GM19324 (cell line): Measurements from ENCODE around the gene EEF1AKMT3.
"Not testable (repeated sequence)": the region's sequence is repeated elsewhere in the genome, so short reads cannot be mapped to it uniquely, and the experiment has no call there.

ENCODE experiments used
- ATAC-seq: cut with Tn5 transposase; IDR thresholded peaks from one replicate; pipeline ENCODE4 v1.9.1; 2021; ENCODE audit warnings: mild to moderate bottlenecking, moderate library complexity; ENCODE audit not compliant: unreplicated experiment, low FRiP score

The EEF1AKMT3 gene

DNA sequence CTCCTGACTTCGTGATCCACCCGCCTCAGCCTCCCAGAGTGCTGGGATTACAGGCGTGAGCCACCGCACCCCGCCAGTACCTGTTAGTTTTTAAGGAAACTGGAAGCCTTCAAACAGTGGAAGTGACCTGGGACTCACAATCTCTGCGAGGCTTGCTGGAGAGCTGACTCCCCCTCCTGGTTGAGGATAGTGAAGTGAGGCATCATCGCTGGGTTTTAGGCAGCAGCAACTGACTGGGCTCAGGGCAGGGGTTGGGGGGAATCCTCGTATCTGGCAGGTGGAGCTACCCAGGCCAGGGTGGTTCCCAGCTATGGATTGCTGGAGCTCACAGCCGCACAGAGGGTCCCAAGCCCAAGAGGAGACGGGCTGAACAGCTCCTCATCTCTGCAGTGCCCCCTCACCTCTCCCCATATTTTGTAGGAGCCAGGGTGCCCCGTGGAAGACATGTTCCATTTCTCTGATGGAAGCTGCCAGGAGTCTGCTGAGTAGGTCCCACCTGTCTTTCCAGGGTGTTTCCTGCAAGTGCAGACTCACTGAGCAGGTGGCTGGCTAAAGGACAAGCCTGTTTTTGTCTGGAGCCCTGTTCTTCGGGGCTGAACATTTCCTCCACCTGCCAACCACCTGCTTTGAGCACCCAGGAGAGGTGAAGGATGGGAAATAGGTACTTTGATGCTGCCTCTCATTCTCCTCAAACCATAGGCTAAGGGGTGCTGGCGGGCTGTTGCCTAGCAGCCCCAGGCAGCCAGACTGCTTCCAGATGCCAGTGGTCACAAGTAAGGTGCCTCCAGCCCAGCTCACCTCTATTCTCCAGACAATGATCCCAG, 43.0 kb downstream of the EEF1AKMT3 start:
- no peak for ATAC-seq

DNA sequence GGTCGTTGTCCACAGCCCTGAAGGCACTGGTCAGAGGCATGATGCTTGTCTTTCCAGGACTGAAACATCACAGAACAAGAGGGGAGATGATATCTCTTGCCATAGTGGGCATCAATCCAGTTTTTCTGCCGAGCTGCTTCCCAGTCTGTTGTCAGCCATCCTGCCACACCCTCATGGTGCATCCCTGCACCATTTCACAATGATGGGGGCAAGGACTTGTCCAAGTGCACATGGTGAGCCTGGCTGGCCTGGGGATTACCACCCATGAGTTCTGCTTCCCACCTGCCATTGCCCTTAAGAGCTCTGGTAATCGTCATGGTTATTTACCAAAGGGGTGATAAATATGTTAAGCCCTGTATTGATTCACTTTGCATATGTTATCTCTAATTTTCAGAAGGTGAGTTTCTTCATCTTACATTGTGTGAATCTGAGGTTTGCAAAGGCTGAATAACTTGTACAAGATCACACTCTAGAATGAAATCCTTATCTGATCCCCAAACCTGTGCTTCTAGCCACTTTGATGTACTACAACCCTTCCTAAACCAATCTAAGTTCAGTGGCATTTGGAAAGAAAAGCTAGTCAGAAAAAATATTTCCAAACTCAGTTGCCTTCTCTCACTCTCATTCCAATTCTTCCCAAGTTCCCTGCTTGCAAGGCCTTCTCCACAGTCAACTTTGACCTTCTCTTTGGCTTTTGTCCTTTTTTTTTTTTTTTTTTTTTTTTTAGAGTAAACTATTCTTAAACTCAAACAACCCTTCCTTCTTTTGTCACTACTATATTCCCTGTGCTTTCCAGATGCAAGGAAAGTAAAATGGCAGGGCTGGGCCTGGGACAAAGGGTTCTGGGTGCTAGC, 43.8 kb downstream of the EEF1AKMT3 start:
- ATAC-seq = no peak

DNA sequence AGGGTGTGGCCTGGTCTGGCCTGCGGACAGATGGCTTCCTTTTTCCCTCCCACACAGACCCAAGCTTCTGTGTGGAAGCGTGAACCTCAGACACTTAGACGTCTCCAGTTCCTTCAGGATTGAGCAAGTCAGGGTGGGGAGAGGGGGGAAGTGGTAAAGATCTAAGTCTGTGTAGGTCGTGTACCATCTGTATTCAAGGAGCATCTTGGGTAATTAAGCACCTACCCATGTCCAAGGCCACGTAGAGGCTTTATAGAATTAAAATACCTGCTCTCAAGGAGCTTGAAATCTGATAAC, 44.4 kb downstream of the EEF1AKMT3 start:
- ATAC-seq = no peak

GRCh38 chr12:57817261-57817989, 45.0 kb downstream of the EEF1AKMT3 start:
- no peak for ATAC-seq

DNA sequence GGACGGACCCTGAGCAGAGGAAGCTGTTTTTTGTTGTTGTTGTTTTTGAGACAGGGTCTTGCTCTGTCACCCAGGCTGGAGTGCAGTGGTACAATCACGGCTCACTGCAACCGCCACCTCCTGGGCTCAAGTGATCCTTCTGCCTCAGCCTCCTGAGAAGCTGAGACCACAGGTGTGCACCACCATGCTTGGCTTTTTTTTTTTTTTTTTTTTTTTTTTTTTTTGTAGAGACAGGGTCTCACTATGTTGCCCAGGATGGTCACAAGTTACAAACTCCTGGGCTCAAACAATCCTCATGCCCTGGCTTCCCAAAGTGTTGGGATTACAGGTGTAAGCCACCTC, 45.5 kb downstream of the EEF1AKMT3 start:
- not testable (repeated sequence) for ATAC-seq

DNA sequence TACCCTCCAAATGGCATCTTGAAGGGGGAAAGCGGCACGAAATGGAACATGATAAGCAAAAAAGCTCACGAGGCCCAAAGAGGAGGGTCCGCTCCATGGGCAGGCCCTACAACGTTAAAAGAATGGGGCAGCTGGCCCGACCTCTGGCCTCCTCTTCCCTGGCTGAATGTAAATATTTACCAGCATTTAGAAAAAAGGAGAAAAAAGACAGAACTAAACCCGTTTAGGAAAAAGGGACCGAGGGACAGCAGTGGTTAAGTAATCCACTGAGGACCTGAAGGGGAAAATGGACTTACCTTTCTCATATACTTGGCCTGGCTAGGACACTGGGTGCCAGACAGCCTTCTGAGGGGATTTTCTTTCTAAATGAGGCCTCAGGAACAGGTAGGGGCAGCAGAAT, 47.7 kb downstream of the EEF1AKMT3 start:
- ATAC-seq = not testable (repeated sequence)

- not testable (repeated sequence) for ATAC-seq
Observed at GRCh38 chr12:57821015-57821414, 48.6 kb downstream of the EEF1AKMT3 start.

DNA sequence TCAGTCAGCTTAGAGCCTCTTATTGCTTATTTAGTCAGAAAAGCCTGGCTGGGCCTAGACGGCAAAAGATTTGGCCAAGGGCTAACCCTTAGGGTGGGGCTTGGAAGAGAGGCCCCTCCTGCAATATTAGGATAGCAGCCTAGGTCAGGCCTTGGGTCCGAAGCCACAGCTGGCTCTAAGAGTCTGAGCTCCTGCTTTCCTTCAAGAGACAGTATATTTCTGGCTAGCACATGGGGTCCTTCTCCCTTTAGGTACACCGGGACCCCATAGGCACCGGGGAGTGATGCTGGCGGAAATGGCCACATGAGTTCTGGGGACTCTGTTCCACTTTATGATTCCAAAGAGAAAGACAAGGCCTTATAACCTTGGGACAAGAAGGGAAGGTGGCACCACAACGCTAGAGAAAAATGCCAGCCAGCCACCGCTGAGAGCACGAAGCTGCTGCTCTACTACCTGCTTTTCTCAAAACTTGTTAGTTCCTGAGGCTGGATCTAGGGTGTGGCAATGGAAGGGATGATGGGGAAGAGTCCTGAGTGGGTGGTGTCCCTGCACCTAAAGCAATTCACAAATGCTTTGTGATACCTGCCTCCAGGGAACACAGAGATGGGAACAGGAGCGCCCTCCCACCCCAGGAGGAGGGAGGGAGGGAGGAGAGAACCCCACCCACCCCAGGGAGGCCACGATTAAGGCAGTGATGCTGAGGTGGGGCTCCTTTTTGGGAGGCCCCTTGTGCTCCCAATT, 49.2 kb downstream of the EEF1AKMT3 start:
- no peak for ATAC-seq

- ATAC-seq = no peak
Observed at GRCh38 chr12:57822392-57823130, 50.1 kb downstream of the EEF1AKMT3 start.

GRCh38 chr12:57823131-57823907, 50.9 kb downstream of the EEF1AKMT3 start:
- ATAC-seq = no peak

GRCh38 chr12:57823908-57824640, 51.7 kb downstream of the EEF1AKMT3 start:
- no peak for ATAC-seq

DNA sequence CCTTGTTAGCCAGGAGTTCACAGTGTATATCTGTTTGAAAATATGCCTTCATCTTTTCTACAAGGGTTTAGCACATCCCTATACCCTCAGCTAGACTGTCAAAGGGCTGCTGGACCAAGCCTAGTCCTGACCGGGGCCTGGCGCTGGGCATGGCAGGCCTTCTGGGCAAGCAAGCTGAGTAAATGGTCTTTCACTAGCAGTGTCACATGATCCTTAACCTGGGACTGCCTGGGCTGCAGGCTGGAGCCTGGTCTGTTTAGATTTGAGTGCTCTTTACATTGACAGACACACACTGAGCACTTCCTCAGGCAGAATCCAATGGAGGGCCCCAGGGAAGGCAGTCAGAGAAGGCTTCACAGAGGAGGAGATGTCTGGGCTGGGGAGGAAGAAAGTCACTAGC, 53.0 kb downstream of the EEF1AKMT3 start:
- ATAC-seq = no peak

GRCh38 chr12:57826400-57826799, 54.0 kb downstream of the EEF1AKMT3 start:
- ATAC-seq = no peak

- ATAC-seq = no peak
Observed at GRCh38 chr12:57826966-57827365, 54.6 kb downstream of the EEF1AKMT3 start.

- ATAC-seq = no peak
Observed at GRCh38 chr12:57829025-57829777, 56.8 kb downstream of the EEF1AKMT3 start.

DNA sequence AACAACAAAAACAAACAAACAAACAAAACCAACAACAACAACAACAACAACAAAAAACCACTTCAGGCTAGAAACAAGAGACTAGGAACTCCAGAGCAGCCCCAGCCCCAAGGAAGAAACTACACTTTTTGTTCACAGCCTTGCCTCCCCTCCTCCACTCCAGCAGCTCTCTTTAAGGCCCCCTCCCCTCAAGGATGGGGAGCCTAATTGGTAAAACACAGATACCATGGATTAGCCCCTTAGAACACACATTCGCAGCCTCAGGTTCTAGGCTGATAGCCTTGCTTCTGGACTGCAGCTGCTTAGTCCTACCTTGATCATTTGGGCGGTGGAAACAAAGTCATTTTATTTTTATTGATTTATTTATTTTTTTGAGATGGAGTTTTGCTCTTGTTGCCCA, 58.0 kb downstream of the EEF1AKMT3 start:
- no peak for ATAC-seq
